Measurements from ENCODE around the gene OTULIN. TPM values are rescaled to one million over a fixed set of nuclear protein-coding genes. Genes with fewer than 3 reads are reported as not detected.

OTULIN gene
- total and polyA plus RNA-seq, 2 experiments from 2014 or later = 24.3 to 43.9 TPM

DNA sequence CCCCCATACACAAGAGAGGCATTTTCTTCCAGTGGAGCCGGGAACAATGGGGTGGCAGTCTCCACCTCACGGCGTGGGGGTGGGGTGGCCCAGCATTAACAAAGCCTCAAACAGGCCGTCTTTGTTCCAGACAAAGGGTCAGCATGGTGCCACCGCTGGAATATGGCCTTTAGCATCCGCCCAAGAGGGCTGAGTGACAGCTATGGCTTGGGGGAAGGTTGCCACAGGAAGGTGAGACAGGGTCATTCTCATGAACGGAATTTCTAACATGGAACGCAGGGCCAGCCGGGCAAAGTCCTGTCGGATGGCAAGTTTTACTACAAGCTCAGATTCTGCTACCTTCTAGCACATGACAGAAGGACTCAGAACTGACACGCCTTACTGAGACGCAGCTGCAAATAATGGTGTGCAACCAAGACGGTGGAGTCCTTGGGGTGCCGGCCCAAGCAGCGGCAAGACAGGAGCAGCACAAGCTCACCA is 64.0 kb downstream of the OTULIN start:
- peak; percentile 83 for ATAC-seq
- H3K9me3 Mint-ChIP-seq = no peaks in the 10 kb centered on the region
- peak overlapping the region; percentile 82 for H3K27ac Mint-ChIP-seq
- Histone ChIP-seq H3K4me3 (peak overlapping the region; percentile 23; the same call in 1 of the 2 replicates), H4K20me1 (replicated peaks; ENCODE audit: insufficient read depth) (no peaks in the 10 kb centered on the region), H3K9me2 (ENCODE audit: insufficient read depth) (no peaks in the 10 kb centered on the region), H3K27ac (ENCODE audit: low read depth) (peak overlapping the region; percentile 70; the same call in 1 of the 2 replicates), H3K36me3 (ENCODE audit: insufficient read depth) (no peaks in the 10 kb centered on the region), H2AFZ (no peak overlapping the region), H3K4me1 (ENCODE audit: insufficient read depth) (peaks cover 18% of the 10 kb centered on the region), H3K27me3 (ENCODE audit: insufficient read depth) (no peaks in the 10 kb centered on the region), H3K4me2 (peak overlapping the region; percentile 68), H3K79me2 (replicated peaks; ENCODE audit: insufficient read depth) (no peaks in the 10 kb centered on the region), H3F3A (replicated peaks; ENCODE audit: low read depth) (no peaks in the 10 kb centered on the region)
- peak; percentile 93 for DNase-seq (ENCODE audit: low spot score)
- H3K4me1 Mint-ChIP-seq = peaks cover 38% of the 10 kb centered on the region
- peak overlapping the region; percentile 52 for H3K4me3 Mint-ChIP-seq
- H3K36me3 Mint-ChIP-seq (ENCODE audit: low read depth) = no peaks in the 10 kb centered on the region; the same call in 2 of the 3 replicates
- peaks cover 9% of the 10 kb centered on the region for H3K27me3 Mint-ChIP-seq (ENCODE audit: insufficient read depth, low read depth, poor library complexity)
- TF ChIP-seq NANOG (IDR thresholded peaks at IDR 0.05; ENCODE audit: borderline replicate concordance) (peak; percentile 61; the same call in 1 of the 2 replicates), EZH2phosphoT487 (IDR thresholded peaks at IDR 0.05; ENCODE audit: unreplicated experiment) (no peak), EZH2 (IDR thresholded peaks at IDR 0.05; ENCODE audit: low read depth, unreplicated experiment) (no peak), ZNF114 (CRISPR knock-in tag; IDR thresholded peaks at IDR 0.05) (no peak), POLR2AphosphoS5 (IDR thresholded peaks at IDR 0.05; ENCODE audit: low read depth) (no peak), CREB1 (CRISPR knock-in tag; IDR thresholded peaks at IDR 0.05; ENCODE audit: low read depth) (peak; percentile 64), JUNB (IDR thresholded peaks at IDR 0.05; ENCODE audit: unreplicated experiment) (no peak), ZNF331 (CRISPR knock-in tag; IDR thresholded peaks at IDR 0.05; ENCODE audit: low read depth) (no peak), STAT1 (IDR thresholded peaks at IDR 0.05; ENCODE audit: unreplicated experiment) (no peak)
- TF ChIP-seq, protein P1, sequence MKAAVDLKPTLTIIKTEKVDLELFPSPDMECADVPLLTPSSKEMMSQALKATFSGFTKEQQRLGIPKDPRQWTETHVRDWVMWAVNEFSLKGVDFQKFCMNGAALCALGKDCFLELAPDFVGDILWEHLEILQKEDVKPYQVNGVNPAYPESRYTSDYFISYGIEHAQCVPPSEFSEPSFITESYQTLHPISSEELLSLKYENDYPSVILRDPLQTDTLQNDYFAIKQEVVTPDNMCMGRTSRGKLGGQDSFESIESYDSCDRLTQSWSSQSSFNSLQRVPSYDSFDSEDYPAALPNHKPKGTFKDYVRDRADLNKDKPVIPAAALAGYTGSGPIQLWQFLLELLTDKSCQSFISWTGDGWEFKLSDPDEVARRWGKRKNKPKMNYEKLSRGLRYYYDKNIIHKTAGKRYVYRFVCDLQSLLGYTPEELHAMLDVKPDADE (IDR thresholded peaks at IDR 0.05) = no peak
- TF ChIP-seq, protein P2, sequence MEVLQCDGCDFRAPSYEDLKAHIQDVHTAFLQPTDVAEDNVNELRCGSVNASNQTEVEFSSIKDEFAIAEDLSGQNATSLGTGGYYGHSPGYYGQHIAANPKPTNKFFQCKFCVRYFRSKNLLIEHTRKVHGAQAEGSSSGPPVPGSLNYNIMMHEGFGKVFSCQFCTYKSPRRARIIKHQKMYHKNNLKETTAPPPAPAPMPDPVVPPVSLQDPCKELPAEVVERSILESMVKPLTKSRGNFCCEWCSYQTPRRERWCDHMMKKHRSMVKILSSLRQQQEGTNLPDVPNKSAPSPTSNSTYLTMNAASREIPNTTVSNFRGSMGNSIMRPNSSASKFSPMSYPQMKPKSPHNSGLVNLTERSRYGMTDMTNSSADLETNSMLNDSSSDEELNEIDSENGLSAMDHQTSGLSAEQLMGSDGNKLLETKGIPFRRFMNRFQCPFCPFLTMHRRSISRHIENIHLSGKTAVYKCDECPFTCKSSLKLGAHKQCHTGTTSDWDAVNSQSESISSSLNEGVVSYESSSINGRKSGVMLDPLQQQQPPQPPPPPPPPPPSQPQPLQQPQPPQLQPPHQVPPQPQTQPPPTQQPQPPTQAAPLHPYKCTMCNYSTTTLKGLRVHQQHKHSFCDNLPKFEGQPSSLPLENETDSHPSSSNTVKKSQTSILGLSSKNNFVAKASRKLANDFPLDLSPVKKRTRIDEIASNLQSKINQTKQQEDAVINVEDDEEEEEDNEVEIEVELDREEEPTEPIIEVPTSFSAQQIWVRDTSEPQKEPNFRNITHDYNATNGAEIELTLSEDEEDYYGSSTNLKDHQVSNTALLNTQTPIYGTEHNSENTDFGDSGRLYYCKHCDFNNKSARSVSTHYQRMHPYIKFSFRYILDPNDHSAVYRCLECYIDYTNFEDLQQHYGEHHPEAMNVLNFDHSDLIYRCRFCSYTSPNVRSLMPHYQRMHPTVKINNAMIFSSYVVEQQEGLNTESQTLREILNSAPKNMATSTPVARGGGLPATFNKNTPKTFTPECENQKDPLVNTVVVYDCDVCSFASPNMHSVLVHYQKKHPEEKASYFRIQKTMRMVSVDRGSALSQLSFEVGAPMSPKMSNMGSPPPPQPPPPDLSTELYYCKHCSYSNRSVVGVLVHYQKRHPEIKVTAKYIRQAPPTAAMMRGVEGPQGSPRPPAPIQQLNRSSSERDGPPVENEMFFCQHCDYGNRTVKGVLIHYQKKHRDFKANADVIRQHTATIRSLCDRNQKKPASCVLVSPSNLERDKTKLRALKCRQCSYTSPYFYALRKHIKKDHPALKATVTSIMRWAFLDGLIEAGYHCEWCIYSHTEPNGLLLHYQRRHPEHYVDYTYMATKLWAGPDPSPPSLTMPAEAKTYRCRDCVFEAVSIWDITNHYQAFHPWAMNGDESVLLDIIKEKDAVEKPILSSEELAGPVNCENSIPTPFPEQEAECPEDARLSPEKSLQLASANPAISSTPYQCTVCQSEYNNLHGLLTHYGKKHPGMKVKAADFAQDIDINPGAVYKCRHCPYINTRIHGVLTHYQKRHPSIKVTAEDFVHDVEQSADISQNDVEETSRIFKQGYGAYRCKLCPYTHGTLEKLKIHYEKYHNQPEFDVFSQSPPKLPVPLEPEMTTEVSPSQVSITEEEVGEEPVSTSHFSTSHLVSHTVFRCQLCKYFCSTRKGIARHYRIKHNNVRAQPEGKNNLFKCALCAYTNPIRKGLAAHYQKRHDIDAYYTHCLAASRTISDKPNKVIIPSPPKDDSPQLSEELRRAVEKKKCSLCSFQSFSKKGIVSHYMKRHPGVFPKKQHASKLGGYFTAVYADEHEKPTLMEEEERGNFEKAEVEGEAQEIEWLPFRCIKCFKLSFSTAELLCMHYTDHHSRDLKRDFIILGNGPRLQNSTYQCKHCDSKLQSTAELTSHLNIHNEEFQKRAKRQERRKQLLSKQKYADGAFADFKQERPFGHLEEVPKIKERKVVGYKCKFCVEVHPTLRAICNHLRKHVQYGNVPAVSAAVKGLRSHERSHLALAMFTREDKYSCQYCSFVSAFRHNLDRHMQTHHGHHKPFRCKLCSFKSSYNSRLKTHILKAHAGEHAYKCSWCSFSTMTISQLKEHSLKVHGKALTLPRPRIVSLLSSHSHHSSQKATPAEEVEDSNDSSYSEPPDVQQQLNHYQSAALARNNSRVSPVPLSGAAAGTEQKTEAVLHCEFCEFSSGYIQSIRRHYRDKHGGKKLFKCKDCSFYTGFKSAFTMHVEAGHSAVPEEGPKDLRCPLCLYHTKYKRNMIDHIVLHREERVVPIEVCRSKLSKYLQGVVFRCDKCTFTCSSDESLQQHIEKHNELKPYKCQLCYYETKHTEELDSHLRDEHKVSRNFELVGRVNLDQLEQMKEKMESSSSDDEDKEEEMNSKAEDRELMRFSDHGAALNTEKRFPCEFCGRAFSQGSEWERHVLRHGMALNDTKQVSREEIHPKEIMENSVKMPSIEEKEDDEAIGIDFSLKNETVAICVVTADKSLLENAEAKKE (CRISPR knock-in tag; IDR thresholded peaks at IDR 0.05) = peak; percentile 49; the same call in 1 of the 2 replicates
- TF ChIP-seq, protein P3, sequence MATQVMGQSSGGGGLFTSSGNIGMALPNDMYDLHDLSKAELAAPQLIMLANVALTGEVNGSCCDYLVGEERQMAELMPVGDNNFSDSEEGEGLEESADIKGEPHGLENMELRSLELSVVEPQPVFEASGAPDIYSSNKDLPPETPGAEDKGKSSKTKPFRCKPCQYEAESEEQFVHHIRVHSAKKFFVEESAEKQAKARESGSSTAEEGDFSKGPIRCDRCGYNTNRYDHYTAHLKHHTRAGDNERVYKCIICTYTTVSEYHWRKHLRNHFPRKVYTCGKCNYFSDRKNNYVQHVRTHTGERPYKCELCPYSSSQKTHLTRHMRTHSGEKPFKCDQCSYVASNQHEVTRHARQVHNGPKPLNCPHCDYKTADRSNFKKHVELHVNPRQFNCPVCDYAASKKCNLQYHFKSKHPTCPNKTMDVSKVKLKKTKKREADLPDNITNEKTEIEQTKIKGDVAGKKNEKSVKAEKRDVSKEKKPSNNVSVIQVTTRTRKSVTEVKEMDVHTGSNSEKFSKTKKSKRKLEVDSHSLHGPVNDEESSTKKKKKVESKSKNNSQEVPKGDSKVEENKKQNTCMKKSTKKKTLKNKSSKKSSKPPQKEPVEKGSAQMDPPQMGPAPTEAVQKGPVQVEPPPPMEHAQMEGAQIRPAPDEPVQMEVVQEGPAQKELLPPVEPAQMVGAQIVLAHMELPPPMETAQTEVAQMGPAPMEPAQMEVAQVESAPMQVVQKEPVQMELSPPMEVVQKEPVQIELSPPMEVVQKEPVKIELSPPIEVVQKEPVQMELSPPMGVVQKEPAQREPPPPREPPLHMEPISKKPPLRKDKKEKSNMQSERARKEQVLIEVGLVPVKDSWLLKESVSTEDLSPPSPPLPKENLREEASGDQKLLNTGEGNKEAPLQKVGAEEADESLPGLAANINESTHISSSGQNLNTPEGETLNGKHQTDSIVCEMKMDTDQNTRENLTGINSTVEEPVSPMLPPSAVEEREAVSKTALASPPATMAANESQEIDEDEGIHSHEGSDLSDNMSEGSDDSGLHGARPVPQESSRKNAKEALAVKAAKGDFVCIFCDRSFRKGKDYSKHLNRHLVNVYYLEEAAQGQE (IDR thresholded peaks at IDR 0.05; ENCODE audit: unreplicated experiment) = no peak
- TF ChIP-seq, protein P4, sequence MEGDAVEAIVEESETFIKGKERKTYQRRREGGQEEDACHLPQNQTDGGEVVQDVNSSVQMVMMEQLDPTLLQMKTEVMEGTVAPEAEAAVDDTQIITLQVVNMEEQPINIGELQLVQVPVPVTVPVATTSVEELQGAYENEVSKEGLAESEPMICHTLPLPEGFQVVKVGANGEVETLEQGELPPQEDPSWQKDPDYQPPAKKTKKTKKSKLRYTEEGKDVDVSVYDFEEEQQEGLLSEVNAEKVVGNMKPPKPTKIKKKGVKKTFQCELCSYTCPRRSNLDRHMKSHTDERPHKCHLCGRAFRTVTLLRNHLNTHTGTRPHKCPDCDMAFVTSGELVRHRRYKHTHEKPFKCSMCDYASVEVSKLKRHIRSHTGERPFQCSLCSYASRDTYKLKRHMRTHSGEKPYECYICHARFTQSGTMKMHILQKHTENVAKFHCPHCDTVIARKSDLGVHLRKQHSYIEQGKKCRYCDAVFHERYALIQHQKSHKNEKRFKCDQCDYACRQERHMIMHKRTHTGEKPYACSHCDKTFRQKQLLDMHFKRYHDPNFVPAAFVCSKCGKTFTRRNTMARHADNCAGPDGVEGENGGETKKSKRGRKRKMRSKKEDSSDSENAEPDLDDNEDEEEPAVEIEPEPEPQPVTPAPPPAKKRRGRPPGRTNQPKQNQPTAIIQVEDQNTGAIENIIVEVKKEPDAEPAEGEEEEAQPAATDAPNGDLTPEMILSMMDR (conservative IDR thresholded peaks at IDR 0.05; ENCODE audit: low read depth in 2 of 2) = no peak

All from GM23338 (cell line).